Psoas muscle (tissue), 8 donors: ENCODE data around the gene FOXC2. TPM values are rescaled to one million over a fixed set of nuclear protein-coding genes. Genes with fewer than 3 reads are reported as not detected.

Experiments used
- ATAC-seq, 4 donors: fragments of 200-7000 bp; cut with Tn5 transposase; one replicate each; pipeline ENCODE4 v1.9.1; 2020; ENCODE audit warnings: moderate library complexity in 3 of 4, mild to moderate bottlenecking in 2 of 4
- DNase-seq, 2 donors: peaks; one replicate each; pipeline ENCODE4 v3.0.0-alpha.2; 2020
- H3K27ac ChIP-seq: fragments of 200-600 bp; one replicate; pipeline ENCODE4 v1.8.0; 2022
- H3K27me3 ChIP-seq, 3 donors: fragments of 200-600 bp in 1 of 3; one replicate each; pipeline versions ENCODE4 v1.6.1 to v1.8.0; 2013 to 2022; ENCODE audit warnings: low read length in 2 of 3, mild to moderate bottlenecking in 2 of 3, moderate library complexity in 1 of 3; ENCODE audit not compliant: insufficient read depth in 3 of 3
- H3K36me3 ChIP-seq, 2 donors: fragments of 200-600 bp in 1 of 2; one replicate each; pipeline versions ENCODE4 v1.6.1 to v1.8.0; 2013 to 2022; ENCODE audit warnings: low read depth in 1 of 2, mild to moderate bottlenecking in 1 of 2, moderate library complexity in 1 of 2; ENCODE audit not compliant: insufficient read depth in 1 of 2
- H3K4me1 ChIP-seq: fragments of 200-600 bp; one replicate; pipeline ENCODE4 v1.8.0; 2022
- H3K4me3 ChIP-seq: fragments of 200-600 bp; one replicate; pipeline ENCODE4 v1.8.0; 2022; ENCODE audit warnings: mild to moderate bottlenecking
- H3K9me3 ChIP-seq: fragments of 200-600 bp; one replicate; pipeline ENCODE4 v1.8.0; 2022
- WGBS, 3 donors: extraction: QIAGEN DNeasy Blood & Tissue Kit; methylation state at CpG; one replicate each; pipeline versions ENCODE4 v1.1.6 to v1.1.7; 2013; 5-methylcytosine and 5-hydroxymethylcytosine counted together
- intact Hi-C, 2 donors: fragments of 100-400 bp; cut with DNase I; formaldehyde crosslinking; loops; one replicate each; pipeline versions ENCODE4 v1.11.0 to v1.14.2; 2022
- polyA plus RNA-seq, 3 donors: library from polyadenylated mRNA; stranded (reverse); fragments of 200-250 nt; gene quantifications; one replicate each; pipeline ENCODE4 v1.2.3, GENCODE V29; 2013
- total RNA-seq, 4 donors: library from RNA; stranded (reverse); fragmentation: NEBNext Ultra II Directional in 2 of 4; extraction: Animal tissue kit (Norgen Biotek cat#: 25700) in 2 of 4; gene quantifications; one replicate each; pipeline versions ENCODE4 v1.2.1 to v1.2.4, GENCODE V29; 2021 to 2023
- TF ChIP-seq, protein P1 (sequence below): fragments of 200-600 bp; IDR thresholded peaks from one replicate; pipeline ENCODE4 v1.8.0; 2022; ENCODE audit warnings: antibody characterized with exemption
- donor health status: healthy with polysubstance abuse.
- donor health status: DM: no; HTN: no; CAD: no; lungs with moderate emphysema.
- donor health status: Bipolar disorder and iron deficiency.
- donor health status: healthy.
- donor health status: DM: yes; HTN: yes; CAD: no.
- donor health status: DM: no; HTN: no; CAD: no.
- donor health status: DM: no; HTN: no; CAD: no.
- donor health status: DM: yes; HTN: yes; CAD: no.

Gene FOXC2
- total and polyA plus RNA-seq, 7 donors = 0.14 to 0.34 (median 0.18) TPM

GRCh38 chr16:86549076-86549892, 17.3 kb upstream of the FOXC2 start:
- Histone ChIP-seq H3K27me3 (no peaks in the 10 kb centered on the region), H3K4me1 (no peaks in the 10 kb centered on the region), H3K4me3 (no peak overlapping the region), H3K9me3 (no peaks in the 10 kb centered on the region), H3K36me3 (peaks cover 0 to 85% of the 10 kb centered on the region in 2 donors), H3K27ac (no peak overlapping the region)
- WGBS, 3 donors = 74 to 81% (median 77%) methylated on average over 8 of the region's 8 CpGs
- TF ChIP-seq, protein P1, sequence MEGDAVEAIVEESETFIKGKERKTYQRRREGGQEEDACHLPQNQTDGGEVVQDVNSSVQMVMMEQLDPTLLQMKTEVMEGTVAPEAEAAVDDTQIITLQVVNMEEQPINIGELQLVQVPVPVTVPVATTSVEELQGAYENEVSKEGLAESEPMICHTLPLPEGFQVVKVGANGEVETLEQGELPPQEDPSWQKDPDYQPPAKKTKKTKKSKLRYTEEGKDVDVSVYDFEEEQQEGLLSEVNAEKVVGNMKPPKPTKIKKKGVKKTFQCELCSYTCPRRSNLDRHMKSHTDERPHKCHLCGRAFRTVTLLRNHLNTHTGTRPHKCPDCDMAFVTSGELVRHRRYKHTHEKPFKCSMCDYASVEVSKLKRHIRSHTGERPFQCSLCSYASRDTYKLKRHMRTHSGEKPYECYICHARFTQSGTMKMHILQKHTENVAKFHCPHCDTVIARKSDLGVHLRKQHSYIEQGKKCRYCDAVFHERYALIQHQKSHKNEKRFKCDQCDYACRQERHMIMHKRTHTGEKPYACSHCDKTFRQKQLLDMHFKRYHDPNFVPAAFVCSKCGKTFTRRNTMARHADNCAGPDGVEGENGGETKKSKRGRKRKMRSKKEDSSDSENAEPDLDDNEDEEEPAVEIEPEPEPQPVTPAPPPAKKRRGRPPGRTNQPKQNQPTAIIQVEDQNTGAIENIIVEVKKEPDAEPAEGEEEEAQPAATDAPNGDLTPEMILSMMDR = no peak
- intact Hi-C loops = loop anchor here in 1 of 2 donors (5.0 kb wide), 1 partner anchor 1213 kb away; no protein-coding TSS in a partner anchor
- DNase-seq (no peak), ATAC-seq (peak in 3 of 4 donors; percentile 40 to 73 (median 55))

GRCh38 chr16:86549893-86550190, 16.8 kb upstream of the FOXC2 start:
- 77 to 98% (median 97%) methylated on average over 7 of the region's 7 CpGs for WGBS, 3 donors
- Histone ChIP-seq H3K27ac (no peak overlapping the region), H3K27me3 (no peaks in the 10 kb centered on the region), H3K4me1 (no peaks in the 10 kb centered on the region), H3K9me3 (no peaks in the 10 kb centered on the region), H3K36me3 (peaks cover 0 to 80% of the 10 kb centered on the region in 2 donors), H3K4me3 (no peak overlapping the region)
- no peak for DNase-seq
- ATAC-seq = peak in 3 of 4 donors; percentile 19 to 27 (median 23)
- intact Hi-C loops = loop anchor here in 1 of 2 donors (5.0 kb wide), 1 partner anchor 1212 kb away; no protein-coding TSS in a partner anchor
- TF ChIP-seq, protein P1 = no peak

GRCh38 chr16:86550281-86550680, 16.3 kb upstream of the FOXC2 start:
- intact Hi-C loops = no loop called here
- WGBS, 3 donors = 43 to 89% (median 76%) methylated on average over 5 of the region's 5 CpGs
- H3K4me1 ChIP-seq = no peaks in the 10 kb centered on the region
- DNase-seq (no peak), ATAC-seq (peak in 3 of 4 donors; percentile 58 to 75 (median 71))
- peaks cover 0 to 75% of the 10 kb centered on the region in 2 donors for H3K36me3 ChIP-seq
- H3K27me3 ChIP-seq = no peaks in the 10 kb centered on the region
- H3K4me3 ChIP-seq = no peak overlapping the region
- H3K27ac ChIP-seq = no peak overlapping the region
- no peaks in the 10 kb centered on the region for H3K9me3 ChIP-seq
- TF ChIP-seq, protein P1 = no peak

DNA sequence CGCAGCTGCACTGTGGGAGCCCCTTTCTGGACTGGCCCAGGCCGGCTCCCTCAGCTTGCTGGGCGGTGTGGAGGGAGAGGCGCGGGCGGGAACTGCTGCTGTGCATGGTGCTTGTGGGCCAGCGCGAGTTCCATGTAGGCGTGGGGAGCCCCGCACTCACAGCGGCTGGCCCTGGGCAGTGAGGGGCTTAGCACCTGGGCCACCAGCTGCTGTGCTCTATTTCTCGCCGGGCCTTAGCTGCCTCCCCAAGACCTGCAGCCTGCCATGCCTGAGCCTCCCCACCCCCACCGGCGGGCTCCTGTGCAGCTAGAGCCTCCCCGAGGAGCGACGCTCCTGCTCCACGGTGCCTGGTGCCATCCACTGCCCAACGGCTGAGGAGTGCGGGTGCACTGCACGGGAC, 13.3 kb upstream of the FOXC2 start:
- ATAC-seq = no peak
- DNase-seq = no peak
- TF ChIP-seq, protein P1 = no peak
- no peak overlapping the region for H3K4me3 ChIP-seq
- peaks cover 0 to 3% (median 0%) of the 10 kb centered on the region in 3 donors for H3K27me3 ChIP-seq
- no peaks in the 10 kb centered on the region for H3K9me3 ChIP-seq
- intact Hi-C loops = no loop called here
- peaks cover 10% of the 10 kb centered on the region for H3K4me1 ChIP-seq
- 95 to 97% (median 96%) methylated on average over 21 to 22 of the region's 22 CpGs for WGBS, 3 donors
- H3K27ac ChIP-seq = no peak overlapping the region
- H3K36me3 ChIP-seq = peaks cover 0 to 45% of the 10 kb centered on the region in 2 donors
